T-helper 1 cell (primary cell): ENCODE data around the gene ZNHIT2.
A peak's percentile ranks its signal among the peaks of the same experiment; 100 is the strongest.

Experiments used
- DNase-seq, 5 donors: peaks; one replicate each; pipeline ENCODE4 v3.0.0-alpha.2; 2012 to 2020

Gene ZNHIT2

DNA sequence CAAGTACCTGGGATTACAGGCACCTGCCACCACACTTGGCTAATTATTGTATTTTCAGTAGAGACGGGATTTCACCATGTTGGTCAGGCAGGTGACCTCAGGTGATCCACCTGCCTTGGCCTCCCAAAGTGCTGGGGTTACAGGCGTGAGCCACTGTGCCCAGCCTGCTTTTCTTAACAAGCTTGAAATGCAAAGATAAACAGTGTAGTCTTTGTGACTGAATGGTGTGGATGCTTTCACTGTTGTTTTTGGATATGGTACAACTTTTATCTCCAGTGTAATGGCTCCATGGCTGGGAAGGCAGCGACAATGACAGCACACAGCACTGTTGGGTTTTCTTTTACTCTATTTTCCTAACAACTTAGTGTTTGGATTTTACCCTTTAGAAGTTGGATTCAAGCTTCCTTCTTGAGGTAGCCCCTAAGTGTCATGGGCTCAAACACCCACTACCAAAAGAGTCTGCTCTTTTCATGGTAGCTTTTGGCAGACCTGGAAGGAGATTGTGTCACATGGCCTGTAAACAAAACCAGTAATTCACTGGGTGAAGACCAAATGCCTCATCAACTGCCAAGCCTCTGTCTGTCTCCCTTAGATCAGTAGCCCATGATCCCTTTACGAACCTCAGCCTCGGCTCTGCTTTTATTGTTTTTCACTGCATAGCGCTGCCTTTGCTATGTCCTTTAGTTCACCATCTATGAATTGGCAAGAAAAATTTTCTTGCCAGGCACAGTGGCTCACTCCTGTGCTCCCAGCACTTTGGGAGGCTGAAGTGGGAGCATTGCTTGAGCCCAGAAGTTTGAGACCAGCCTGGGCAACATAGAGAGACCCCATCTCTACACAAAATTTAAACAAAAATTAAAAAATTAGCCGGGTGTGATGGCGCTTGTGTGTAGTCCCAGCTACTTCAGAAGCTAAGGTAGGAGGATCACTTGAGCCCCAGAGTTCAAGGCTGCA, 15.1 kb downstream of the ZNHIT2 start:
- no peak for DNase-seq

DNA sequence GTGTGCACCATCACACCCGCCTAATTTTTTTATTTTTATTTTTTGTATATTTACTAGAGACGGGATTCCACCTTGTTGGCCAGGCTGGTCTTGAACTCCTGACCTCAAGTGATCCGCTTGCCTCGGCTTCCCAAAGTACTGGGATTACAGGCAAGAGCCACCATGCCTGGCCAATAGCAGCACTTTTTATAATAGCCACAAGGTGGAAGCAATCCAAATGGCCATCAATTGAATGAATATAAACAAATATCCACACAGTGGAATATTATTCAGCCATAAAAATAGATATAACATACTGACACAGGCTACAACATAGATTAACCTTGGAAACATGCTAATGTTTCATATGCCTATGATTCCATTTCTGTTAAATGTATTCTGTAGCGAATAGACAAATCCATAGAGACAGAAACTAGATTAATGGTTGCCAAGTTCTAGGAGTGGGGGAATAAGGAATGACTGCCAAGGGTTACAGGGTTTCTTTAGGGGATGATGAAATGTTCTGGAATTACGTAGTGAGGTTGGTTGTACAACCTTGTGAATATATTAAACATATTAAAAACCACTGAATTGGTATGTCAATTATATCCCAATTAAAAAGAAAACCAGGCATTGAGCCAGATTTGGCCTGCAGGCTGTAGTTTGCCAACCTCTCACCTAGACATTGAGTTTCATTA, 16.7 kb downstream of the ZNHIT2 start:
- no peak for DNase-seq

GRCh38 chr11:65096926-65097325, 20.6 kb downstream of the ZNHIT2 start:
- no peak for DNase-seq

DNA sequence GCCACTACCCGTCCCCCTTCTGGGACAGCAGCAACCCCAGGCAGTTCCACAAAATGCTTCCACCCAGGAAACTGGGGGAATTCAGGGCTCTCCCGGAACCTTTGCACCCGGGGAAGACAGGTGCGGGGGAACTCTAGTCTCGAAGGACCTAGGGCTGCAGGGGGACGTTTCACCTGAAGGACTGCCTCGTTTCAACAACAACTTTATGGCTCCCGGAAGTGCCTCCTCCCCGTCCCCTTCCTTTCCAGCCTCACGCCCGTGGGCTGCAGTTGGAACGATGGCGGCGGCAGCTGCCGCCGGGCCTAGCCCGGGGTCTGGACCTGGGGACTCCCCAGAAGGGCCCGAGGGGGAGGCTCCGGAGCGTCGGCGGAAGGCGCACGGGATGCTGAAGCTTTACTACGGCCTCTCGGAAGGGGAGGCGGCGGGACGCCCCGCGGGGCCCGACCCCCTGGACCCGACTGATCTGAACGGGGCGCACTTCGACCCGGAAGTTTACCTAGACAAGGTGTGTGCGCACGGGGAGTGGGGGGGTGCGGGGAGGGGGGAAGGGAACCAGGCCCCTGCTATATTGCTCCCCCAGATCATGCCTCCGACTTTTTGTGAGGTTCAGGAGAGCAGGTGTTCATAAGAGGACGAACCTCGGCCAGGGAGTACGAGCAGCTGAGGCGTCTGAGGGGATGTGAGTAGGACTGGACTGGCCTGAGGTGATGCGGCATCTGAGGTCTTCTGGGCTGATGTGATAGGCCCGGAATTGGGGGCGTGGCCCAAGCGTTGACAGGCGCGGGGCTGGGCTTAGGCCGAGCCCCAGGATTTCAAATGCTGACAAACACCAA, 21.3 kb downstream of the ZNHIT2 start, which contains the start of gene VPS51:
Gene VPS51, plus strand, starts transcription at position 241 of the 833 bp plus-strand sequence. Its CDS starts 37 bp downstream, at position 278.
- DNase-seq, result peak; percentile 65 to 90 (median 79)

DNA sequence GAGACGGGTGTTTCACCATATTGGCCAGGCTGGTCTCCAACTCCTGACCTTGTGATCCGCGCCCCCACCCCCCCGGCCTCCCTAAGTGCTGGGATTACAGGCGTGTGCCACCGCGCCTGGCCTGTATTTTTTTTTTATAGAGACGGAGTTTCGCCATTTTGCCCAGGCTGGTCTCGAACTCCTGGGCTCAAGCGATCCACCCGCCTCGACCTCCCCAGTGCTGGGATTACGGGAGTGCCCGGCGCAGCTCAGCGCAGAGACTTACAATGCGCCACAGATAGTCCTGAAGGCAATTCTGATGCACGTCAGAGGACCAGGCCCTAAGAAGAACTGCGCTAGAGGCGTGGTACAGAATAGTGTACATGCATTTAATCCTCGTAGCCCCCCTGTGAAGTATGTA, 22.1 kb downstream of the ZNHIT2 start:
- DNase-seq, result no peak

- DNase-seq, result no peak
Observed at GRCh38 chr11:65090628-65091027, 26.9 kb downstream of the ZNHIT2 start.

DNA sequence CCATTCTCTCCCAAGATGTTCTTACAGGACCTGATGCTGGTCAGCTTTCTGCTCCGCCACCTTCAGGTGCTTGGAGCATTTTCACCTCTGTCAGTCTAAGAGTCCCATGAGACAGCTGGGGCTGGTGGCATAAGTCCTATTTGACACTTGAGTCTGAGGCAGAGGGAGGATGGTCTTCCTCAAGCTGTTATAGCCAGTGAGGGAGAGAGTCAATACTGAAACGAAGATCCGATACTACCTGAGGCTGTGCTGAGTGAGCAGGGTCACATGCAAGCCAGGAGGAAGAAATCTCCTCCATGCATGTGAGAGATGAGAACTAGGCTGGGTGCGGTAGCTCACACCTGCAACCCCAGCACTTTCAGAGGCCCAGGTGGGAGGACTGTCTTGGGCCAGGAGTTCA, 27.9 kb downstream of the ZNHIT2 start:
- DNase-seq, result no peak

GRCh38 chr11:65087827-65088226, 29.7 kb downstream of the ZNHIT2 start:
- DNase-seq, result no peak

- DNase-seq, result no peak
Observed at GRCh38 chr11:65087216-65087615, 30.3 kb downstream of the ZNHIT2 start.

GRCh38 chr11:65086809-65087208, 30.7 kb downstream of the ZNHIT2 start:
- no peak for DNase-seq

DNA sequence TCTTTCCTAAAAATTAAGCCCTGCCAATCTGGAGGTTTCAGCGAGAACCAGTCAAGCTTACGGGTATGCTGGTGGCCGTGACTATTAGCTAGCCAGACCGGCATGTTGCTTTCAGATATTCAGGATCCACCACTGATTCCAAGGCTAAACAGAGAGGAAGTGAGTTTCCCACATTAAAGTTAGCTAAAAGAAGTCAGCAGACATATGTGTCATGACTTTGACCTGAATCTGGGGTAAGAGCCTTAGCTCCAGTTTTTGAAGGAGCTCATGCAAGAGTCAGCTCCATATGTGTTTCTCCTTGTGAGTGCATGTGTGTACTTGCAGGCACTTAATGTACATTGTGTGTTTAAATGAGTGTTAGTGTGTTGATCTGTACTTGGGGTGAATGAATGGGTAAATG, 32.1 kb downstream of the ZNHIT2 start:
- no peak for DNase-seq

- DNase-seq, result no peak
Observed at GRCh38 chr11:65084598-65085375, 32.7 kb downstream of the ZNHIT2 start.

GRCh38 chr11:65083834-65084597, 33.5 kb downstream of the ZNHIT2 start, which contains the start of the genes CDCA5 and ZFPL1:
Gene CDCA5, minus strand, starts transcription at chr11:65084040. Its CDS starts 62 bp downstream, at chr11:65083978.
Gene ZFPL1, plus strand, starts transcription at chr11:65084222. Its CDS starts 477 bp downstream, at chr11:65084699.
- peak; percentile 87 to 97 (median 93) for DNase-seq

GRCh38 chr11:65083134-65083833, 34.2 kb downstream of the ZNHIT2 start:
- DNase-seq, result no peak

DNA sequence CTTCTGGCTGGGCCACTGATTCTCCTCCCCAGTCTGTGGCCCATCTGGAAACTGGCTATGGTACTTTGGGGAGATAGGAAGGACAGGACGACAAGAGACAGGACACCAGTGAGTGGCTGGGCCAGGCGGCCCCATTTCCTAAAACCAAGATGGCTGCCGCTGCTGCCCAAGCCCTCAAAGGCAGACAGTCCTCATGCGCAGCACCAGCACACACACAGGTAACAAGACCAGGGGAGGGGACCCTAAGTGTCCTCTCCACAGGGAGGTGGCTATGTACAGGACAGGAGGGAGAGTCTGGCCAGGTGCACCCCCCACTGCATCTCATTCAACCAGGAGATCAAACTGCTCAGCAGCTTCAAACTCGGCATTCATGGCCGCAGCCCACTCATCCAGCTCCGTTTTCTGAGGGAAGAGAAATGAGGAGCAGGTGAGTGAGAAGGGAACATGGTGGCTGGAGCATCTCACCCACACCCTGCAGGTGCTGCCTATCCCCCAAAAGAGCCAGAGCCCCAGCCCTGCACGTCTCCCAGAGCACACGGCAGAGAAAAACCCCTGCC, 38.6 kb downstream of the ZNHIT2 start:
- DNase-seq, result no peak

- DNase-seq, result peak in 4 of 5 donors; percentile 50 to 71 (median 59)
Observed at GRCh38 chr11:65078151-65078550, 39.4 kb downstream of the ZNHIT2 start.

DNA sequence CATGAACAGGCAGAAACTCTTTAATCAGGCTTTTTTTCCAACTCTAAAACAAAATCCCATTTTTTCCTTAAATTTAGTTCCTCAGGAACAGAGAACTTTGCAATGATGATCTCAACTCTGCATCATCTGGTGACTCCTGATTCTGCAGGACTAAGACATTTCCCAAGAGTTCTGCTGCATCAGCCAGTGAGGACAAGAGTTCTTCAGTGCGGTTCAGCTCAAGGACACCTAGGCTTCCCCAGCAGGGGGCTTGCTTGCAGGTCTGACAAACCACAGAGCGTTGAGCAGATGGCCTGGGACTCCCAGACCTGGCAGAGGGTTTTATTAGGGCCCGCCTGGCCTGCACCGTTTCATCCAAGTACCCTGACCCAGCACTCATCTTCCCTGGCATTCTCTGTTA, 40.0 kb downstream of the ZNHIT2 start:
- DNase-seq, result no peak

- no peak for DNase-seq
Observed at GRCh38 chr11:65072631-65072966, 44.9 kb downstream of the ZNHIT2 start.

DNA sequence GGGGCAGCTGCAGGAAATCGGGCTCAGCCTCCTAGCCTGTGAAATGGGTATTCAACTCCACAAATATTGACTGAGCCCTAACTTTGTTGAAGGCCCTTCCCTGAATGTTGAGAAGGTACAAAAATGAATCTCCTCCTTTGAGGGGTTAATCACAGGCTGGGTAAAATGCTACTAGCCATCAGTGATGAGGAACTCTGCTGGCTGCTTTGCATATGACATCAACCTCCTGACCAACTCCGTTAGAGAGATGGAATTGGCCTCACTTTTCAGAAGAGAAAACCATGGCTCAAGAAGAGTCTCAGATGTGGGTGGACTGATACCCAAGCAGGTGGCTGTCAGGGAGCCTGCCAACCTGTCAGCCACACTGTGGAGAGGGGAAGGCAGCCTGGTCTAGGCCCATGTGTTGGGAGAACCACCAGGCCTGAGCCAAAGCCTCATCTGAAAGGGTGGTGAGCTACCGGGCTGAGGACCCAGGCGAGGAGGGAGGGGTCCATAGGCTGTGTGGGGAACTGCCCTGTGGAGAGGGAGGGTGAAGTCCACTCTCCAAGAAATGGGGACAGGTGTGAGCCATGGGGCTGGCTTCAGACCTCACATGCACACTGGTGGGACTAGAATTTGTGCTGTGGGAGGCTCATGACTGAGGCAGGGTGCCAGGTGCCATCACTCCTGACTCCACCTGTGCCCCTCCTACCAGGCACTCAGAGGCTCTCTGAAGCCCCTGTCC, 45.4 kb downstream of the ZNHIT2 start:
- DNase-seq, result no peak
